ENCODE data around the gene HMMR. TPM values are rescaled to one million over a fixed set of nuclear protein-coding genes. Genes with fewer than 3 reads are reported as not detected.
A peak's percentile ranks its signal among the peaks of the same experiment; 100 is the strongest.

HMMR gene
- total RNA-seq, 1 experiment from 2014 or later, result 54.9 TPM

- ATAC-seq (peak; percentile 89), DNase-seq (ENCODE audit: low read depth, low spot score) (peak; percentile 97)
- no TSS peak for BruUV-seq (replicated peaks)
- H3K36me3 ChIP-seq (ENCODE audit: control insufficient read depth in 1 of 2, insufficient read depth in 2 of 2, low read length in 2 of 2), result peaks cover 10 to 19% of the 10 kb centered on the region in 2 experiments
- H2AFZ ChIP-seq (ENCODE audit: low read depth, low read length, poor library complexity, severe bottlenecking), result no peak within 1 kb of the TSS
- TF ChIP-seq EGR1 (IDR thresholded peaks at IDR 0.05; ENCODE audit: low read depth) (no peak), CTCF (IDR thresholded peaks at IDR 0.05 in 2 of 3, conservative IDR thresholded peaks at IDR 0.05 in 1 of 3; ENCODE audit: borderline replicate concordance in 1 of 3, insufficient read depth in 1 of 3, low read depth in 2 of 3, low read length in 2 of 3) (0 out of 6 replicates have a peak, but pooled peaks of 1 of the 3 experiments have one; percentile 24), POLR2AphosphoS5 (IDR thresholded peaks at IDR 0.05; ENCODE audit: low read depth, low read length) (peak; percentile 92), SP1 (IDR thresholded peaks at IDR 0.05; ENCODE audit: low read depth) (peak; percentile 80), SRF (IDR thresholded peaks at IDR 0.05; ENCODE audit: low read depth) (no peak), SIN3A (IDR thresholded peaks at IDR 0.05; ENCODE audit: low read depth) (peak; percentile 86), ZBTB33 (IDR thresholded peaks at IDR 0.05; ENCODE audit: extremely low read depth, insufficient replicate concordance, low read length) (no peak), RAD21 (IDR thresholded peaks at IDR 0.05; ENCODE audit: low read depth) (no peak), ZFX (IDR thresholded peaks at IDR 0.05) (peak; percentile 94), TCF7L2 (IDR thresholded peaks at IDR 0.05; ENCODE audit: borderline replicate concordance, extremely low read depth, insufficient read depth, insufficient read length) (no peak), POLR2A (IDR thresholded peaks at IDR 0.05; ENCODE audit: borderline replicate concordance, extremely low read depth, insufficient read depth, insufficient read length) (peak; percentile 69), CEBPB (IDR thresholded peaks at IDR 0.05; ENCODE audit: low read depth) (no peak), YY1 (IDR thresholded peaks at IDR 0.05; ENCODE audit: extremely low read depth, insufficient replicate concordance, low read depth, low read length) (no peak), MAX (IDR thresholded peaks at IDR 0.05) (peak; percentile 91), CBX3 (IDR thresholded peaks at IDR 0.05; ENCODE audit: low read depth) (no peak), REST (IDR thresholded peaks at IDR 0.05; ENCODE audit: low read depth) (no peak), ATF3 (IDR thresholded peaks at IDR 0.05) (no peak)
- ChIA-PET RAD21 (ENCODE audit: low non-redundant PET in 1 of 2, low total read pairs in 2 of 2, uncharacterized antibody in 2 of 2, unreplicated experiment in 2 of 2) (no interaction called here), POLR2A (interaction anchor here (1.0 to 5.0 kb wide), 8 partner anchors 9 to 46 kb away, joined by 3 to 34 read pairs (median 6); partner anchors contain the start of genes CCNG1 and MAT2B), CTCF (interaction anchor here (0.7 to 2.2 kb wide), 3 partner anchors 22 to 51 kb away, joined by 3 to 6 read pairs (median 5); partner anchors contain the start of genes CCNG1 and MAT2B)
- intact Hi-C loops (cut with micrococcal nuclease), result loop anchor here (2.0 kb wide), 1 partner anchor 45 kb away; the partner anchor contains the start of gene MAT2B
- H3K9me2 ChIP-seq (ENCODE audit: insufficient read depth), result no peaks in the 10 kb centered on the region
- H3K9ac ChIP-seq (ENCODE audit: low read length), result peak within 1 kb of the TSS; percentile 97
- peak within 1 kb of the TSS; percentile 79 to 88 for H3K4me3 ChIP-seq (replicated peaks in 1 of 2; ENCODE audit: low read depth in 1 of 2, low read length in 2 of 2)
- no peaks in the 10 kb centered on the region for H4K20me1 ChIP-seq (ENCODE audit: insufficient read depth)
- peak within 1 kb of the TSS; percentile 77 for H3K4me2 ChIP-seq (ENCODE audit: low read length)
- H3K27ac ChIP-seq (ENCODE audit: low read depth, low read length), result peak within 1 kb of the TSS; percentile 87
- peaks cover 87% of the 10 kb centered on the region for H3K79me2 ChIP-seq (ENCODE audit: insufficient read depth, low read length)
- H3K27me3 ChIP-seq (ENCODE audit: insufficient read depth, low read length), result no peaks in the 10 kb centered on the region
- no peaks in the 10 kb centered on the region for H3K9me3 ChIP-seq (ENCODE audit: control insufficient read depth in 1 of 2, insufficient read depth in 1 of 2, low read depth in 1 of 2, low read length in 2 of 2)
- peaks cover 7 to 25% of the 10 kb centered on the region in 2 experiments; a peak in 3 of 4 replicates for H3K4me1 ChIP-seq (ENCODE audit: control insufficient read depth in 1 of 2, insufficient read depth in 2 of 2, low read length in 2 of 2)
These were observed 442 bp upstream of the HMMR start, which contains the start of gene NUDCD2 for GRCh38 chr5:163459819-163460561. Gene NUDCD2 (minus strand): TSS chr5:163460102. CDS start chr5:163460050, 52 bp downstream.
